CD4-positive, alpha-beta T cell treated with Interleukin-2 at 100 ng/mL for 4 hours (primary cell): ENCODE results near the gene RFX2.
"Not testable (repeated sequence)": the region's sequence is repeated elsewhere in the genome, so short reads cannot be mapped to it uniquely, and the experiment has no call there.

Experiments used
- DNase-seq: peaks from one replicate; pipeline ENCODE4 v3.0.0-alpha.2; 2020; ENCODE audit warnings: low spot score

Gene RFX2

GRCh38 chr19:6074709-6075403, 35.4 kb downstream of the RFX2 start:
- no peak for DNase-seq

GRCh38 chr19:6073858-6074708, 36.2 kb downstream of the RFX2 start:
- DNase-seq, result no peak

- DNase-seq, result not testable (repeated sequence)
Observed at GRCh38 chr19:6073233-6073632, 37.1 kb downstream of the RFX2 start.

GRCh38 chr19:6071875-6072274, 38.4 kb downstream of the RFX2 start:
- no peak for DNase-seq

- DNase-seq, result no peak
Observed at GRCh38 chr19:6070720-6071485, 39.4 kb downstream of the RFX2 start.

- no peak for DNase-seq
Observed at GRCh38 chr19:6070207-6070681, 40.1 kb downstream of the RFX2 start.

- peak; percentile 13 for DNase-seq
Observed at GRCh38 chr19:6069268-6069791, 41.0 kb downstream of the RFX2 start.

GRCh38 chr19:6068711-6069110, 41.6 kb downstream of the RFX2 start:
- DNase-seq, result no peak

- no peak for DNase-seq
Observed at GRCh38 chr19:6067975-6068374, 42.3 kb downstream of the RFX2 start.

GRCh38 chr19:6066661-6067646, 43.3 kb downstream of the RFX2 start:
- DNase-seq, result peak; percentile 83

- DNase-seq, result peak; percentile 83
Observed at GRCh38 chr19:6065685-6066374, 44.5 kb downstream of the RFX2 start.

- no peak for DNase-seq
Observed at GRCh38 chr19:6064336-6065073, 45.8 kb downstream of the RFX2 start.

- DNase-seq, result no peak
Observed at GRCh38 chr19:6063576-6064335, 46.5 kb downstream of the RFX2 start.

- DNase-seq, result no peak
Observed at GRCh38 chr19:6062961-6063575, 47.2 kb downstream of the RFX2 start.

GRCh38 chr19:6062274-6062673, 48.0 kb downstream of the RFX2 start:
- peak; percentile 45 for DNase-seq

GRCh38 chr19:6061376-6062130, 48.7 kb downstream of the RFX2 start:
- no peak for DNase-seq

GRCh38 chr19:6060600-6061375, 49.5 kb downstream of the RFX2 start:
- DNase-seq, result peak; percentile 55
